Ishikawa (cell line): Measurements from ENCODE around the gene GOLGA6C.

Source experiments
- CREB1 ChIP-seq: IDR thresholded peaks from 2 replicates; pipeline ENCODE4 v1.6.1; 2012; ENCODE audit warnings: low read depth
- EGR1 ChIP-seq: IDR thresholded peaks from 2 replicates; pipeline ENCODE4 v1.6.1; 2012
- FOXM1 ChIP-seq: IDR thresholded peaks from 2 replicates; pipeline ENCODE4 v1.6.1; 2012; ENCODE audit warnings: low read depth, borderline replicate concordance
- NFIC ChIP-seq: IDR thresholded peaks from 2 replicates; pipeline ENCODE4 v1.6.1; 2012
- TAF1 ChIP-seq: IDR thresholded peaks from 2 replicates; pipeline ENCODE4 v1.6.1; 2012; ENCODE audit warnings: low read depth, mild to moderate bottlenecking
- TCF12 ChIP-seq: IDR thresholded peaks from 2 replicates; pipeline ENCODE4 v1.6.1; 2012; ENCODE audit warnings: low read depth
- TEAD4 ChIP-seq: IDR thresholded peaks from 2 replicates; pipeline ENCODE4 v1.6.1; 2012
- YY1 ChIP-seq: IDR thresholded peaks from 2 replicates; pipeline ENCODE4 v1.6.1; 2012; ENCODE audit warnings: low read depth
- ZBTB7A ChIP-seq: IDR thresholded peaks from 2 replicates; pipeline ENCODE4 v1.6.1; 2012; ENCODE audit warnings: low read depth
- TF ChIP-seq, protein P1 (sequence below): IDR thresholded peaks from 2 replicates; pipeline ENCODE4 v1.6.1; 2012
- TF ChIP-seq, protein P2 (sequence below): IDR thresholded peaks from 2 replicates; pipeline ENCODE4 v1.6.1; 2012; ENCODE audit warnings: low read depth, mild to moderate bottlenecking
- TF ChIP-seq, protein P3 (sequence below): IDR thresholded peaks from 2 replicates; pipeline ENCODE4 v1.6.1; 2012

GOLGA6C gene

DNA sequence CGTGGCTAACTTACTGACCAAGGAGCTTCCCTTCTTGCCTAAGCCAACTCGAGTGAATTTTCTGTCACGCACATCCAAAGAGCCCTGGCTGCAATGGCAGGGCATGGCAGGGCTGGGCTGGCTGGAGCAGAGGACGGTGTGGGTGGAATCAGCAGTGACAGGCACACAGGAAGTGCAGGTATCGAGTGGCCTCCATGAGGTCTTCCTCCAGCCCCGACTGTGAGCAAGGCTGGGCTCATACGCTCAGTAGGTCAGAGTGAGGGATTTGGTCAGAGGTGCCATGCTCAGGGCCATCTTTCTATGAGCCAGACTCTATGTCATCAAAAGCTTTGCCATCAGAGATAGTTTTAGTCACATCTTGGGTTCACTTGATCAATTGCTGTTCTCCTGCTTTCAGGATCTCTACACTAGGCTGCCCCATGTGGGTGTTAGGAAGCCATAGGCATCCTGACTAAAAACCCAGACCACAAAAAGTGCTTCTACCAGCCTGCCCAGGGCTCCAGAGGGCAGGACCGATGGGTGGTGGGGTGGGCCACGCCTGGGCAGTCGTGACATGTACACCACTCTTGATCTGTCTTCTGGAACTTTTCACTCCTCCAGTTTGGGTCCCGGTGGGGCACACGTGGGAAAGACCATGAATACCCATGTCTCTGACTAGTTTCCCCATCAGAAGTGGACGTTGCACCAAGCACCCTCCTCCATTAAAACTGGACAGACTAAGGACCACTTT is 55.1 kb downstream of the GOLGA6C start:
- TF ChIP-seq FOXM1 (no peak), CREB1 (no peak)

DNA sequence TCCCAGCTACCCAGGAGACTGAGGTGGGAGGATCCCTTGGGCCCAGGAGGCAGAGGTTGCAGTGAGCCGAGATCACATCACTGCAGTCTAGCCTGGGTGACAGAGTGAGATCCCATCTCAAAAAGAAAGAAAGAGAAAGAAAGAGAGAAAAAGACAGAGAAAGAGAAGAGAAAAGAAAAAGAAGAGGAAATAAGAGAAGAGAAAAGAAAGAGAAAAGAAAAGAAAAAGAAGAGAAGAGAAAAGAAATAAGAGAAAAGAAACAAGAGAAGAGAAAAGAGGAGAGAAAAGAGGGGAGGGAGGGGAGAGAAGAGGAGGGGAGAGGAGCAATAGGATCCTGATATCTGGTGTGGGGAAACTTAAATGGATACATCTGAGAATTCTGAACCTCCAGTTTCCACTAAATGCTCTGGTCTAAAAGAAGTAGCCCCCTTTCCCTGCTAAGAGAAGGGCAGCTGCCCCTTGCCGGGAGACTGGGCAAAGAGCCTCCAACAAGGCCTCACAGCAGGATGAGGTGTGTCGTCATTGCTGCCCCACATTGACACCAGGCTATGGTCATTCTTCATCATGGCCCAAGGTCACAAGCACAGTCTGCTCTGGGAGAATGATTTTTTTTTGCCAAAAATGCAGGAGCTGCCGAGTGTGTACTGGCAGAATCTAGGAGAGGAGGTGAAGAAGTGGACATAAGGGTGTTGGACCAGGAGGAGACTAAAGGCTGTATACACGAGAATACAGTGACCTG is 56.6 kb downstream of the GOLGA6C start:
- TF ChIP-seq TEAD4 (no peak), EGR1 (no peak), TCF12 (no peak), ZBTB7A (no peak), CREB1 (no peak), YY1 (no peak), TAF1 (no peak), NFIC (no peak)
- TF ChIP-seq, protein P1, sequence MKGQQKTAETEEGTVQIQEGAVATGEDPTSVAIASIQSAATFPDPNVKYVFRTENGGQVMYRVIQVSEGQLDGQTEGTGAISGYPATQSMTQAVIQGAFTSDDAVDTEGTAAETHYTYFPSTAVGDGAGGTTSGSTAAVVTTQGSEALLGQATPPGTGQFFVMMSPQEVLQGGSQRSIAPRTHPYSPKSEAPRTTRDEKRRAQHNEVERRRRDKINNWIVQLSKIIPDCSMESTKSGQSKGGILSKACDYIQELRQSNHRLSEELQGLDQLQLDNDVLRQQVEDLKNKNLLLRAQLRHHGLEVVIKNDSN: no peak
- TF ChIP-seq, protein P2, sequence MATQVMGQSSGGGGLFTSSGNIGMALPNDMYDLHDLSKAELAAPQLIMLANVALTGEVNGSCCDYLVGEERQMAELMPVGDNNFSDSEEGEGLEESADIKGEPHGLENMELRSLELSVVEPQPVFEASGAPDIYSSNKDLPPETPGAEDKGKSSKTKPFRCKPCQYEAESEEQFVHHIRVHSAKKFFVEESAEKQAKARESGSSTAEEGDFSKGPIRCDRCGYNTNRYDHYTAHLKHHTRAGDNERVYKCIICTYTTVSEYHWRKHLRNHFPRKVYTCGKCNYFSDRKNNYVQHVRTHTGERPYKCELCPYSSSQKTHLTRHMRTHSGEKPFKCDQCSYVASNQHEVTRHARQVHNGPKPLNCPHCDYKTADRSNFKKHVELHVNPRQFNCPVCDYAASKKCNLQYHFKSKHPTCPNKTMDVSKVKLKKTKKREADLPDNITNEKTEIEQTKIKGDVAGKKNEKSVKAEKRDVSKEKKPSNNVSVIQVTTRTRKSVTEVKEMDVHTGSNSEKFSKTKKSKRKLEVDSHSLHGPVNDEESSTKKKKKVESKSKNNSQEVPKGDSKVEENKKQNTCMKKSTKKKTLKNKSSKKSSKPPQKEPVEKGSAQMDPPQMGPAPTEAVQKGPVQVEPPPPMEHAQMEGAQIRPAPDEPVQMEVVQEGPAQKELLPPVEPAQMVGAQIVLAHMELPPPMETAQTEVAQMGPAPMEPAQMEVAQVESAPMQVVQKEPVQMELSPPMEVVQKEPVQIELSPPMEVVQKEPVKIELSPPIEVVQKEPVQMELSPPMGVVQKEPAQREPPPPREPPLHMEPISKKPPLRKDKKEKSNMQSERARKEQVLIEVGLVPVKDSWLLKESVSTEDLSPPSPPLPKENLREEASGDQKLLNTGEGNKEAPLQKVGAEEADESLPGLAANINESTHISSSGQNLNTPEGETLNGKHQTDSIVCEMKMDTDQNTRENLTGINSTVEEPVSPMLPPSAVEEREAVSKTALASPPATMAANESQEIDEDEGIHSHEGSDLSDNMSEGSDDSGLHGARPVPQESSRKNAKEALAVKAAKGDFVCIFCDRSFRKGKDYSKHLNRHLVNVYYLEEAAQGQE: no peak
- TF ChIP-seq, protein P3, sequence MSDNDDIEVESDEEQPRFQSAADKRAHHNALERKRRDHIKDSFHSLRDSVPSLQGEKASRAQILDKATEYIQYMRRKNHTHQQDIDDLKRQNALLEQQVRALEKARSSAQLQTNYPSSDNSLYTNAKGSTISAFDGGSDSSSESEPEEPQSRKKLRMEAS: no peak
